Adipose tissue (tissue), 3 donors: ENCODE measurements around the gene CAB39L. TPM values are rescaled to one million over a fixed set of nuclear protein-coding genes. Genes with fewer than 3 reads are reported as not detected.
A peak's percentile ranks its signal among the peaks of the same experiment; 100 is the strongest.

Experiments
- H3K27ac ChIP-seq: one replicate; pipeline ENCODE4 v1.5.1; 2013; ENCODE audit warnings: low read depth, low read length
- WGBS, 3 donors: extraction: QIAGEN DNeasy Blood & Tissue Kit; methylation state at CpG; one replicate each; pipeline ENCODE4 v1.1.7; 2013; 5-methylcytosine and 5-hydroxymethylcytosine counted together
- polyA plus RNA-seq, 3 donors: library from polyadenylated mRNA; stranded (reverse); fragments of 200-250 nt; gene quantifications; one replicate each; pipeline ENCODE4 v1.2.3, GENCODE V29; 2013
- donor health status: healthy with polysubstance abuse.
- donor health status: Bipolar disorder and iron deficiency.
- donor health status: healthy.

CAB39L gene
- polyA plus RNA-seq, 3 donors, result 3.8 to 22.6 (median 6.1) TPM

- WGBS, 3 donors, result 0 to 2% (median 1%) methylated on average over 28 to 29 of the region's 29 CpGs
- no peak overlapping the region for H3K27ac ChIP-seq
These were observed 896 bp upstream of the CAB39L start for GRCh38 chr13:49444524-49445395.

- H3K27ac ChIP-seq, result peak overlapping the region; percentile 24
- whole genome bisulfite sequencing, 3 donors, result 1 to 6% (median 4%) methylated on average over 10 of the region's 10 CpGs
These were observed 534 bp downstream of the CAB39L start for GRCh38 chr13:49443357-49443703.

- WGBS, 3 donors, result 85 to 93% (median 89%) methylated on average over 2 of the region's 2 CpGs
- no peak overlapping the region for H3K27ac ChIP-seq
These were observed 2.0 kb downstream of the CAB39L start for GRCh38 chr13:49441846-49442245.

- H3K27ac ChIP-seq, result no peak overlapping the region
- 94 to 97% (median 96%) methylated on average over 3 of the region's 3 CpGs for WGBS, 3 donors
These were observed 2.6 kb downstream of the CAB39L start for GRCh38 chr13:49441312-49441711.

- no peak overlapping the region for H3K27ac ChIP-seq
- WGBS, 3 donors, result 81 to 88% (median 86%) methylated on average over 2 of the region's 2 CpGs
These were observed 4.3 kb downstream of the CAB39L start for GRCh38 chr13:49439609-49440008.

- no peak overlapping the region for H3K27ac ChIP-seq
- 73 to 89% (median 88%) methylated on average over 7 of the region's 7 CpGs for WGBS, 3 donors
These were observed 6.2 kb downstream of the CAB39L start for GRCh38 chr13:49437705-49438104.

GRCh38 chr13:49436890-49437289, 7.0 kb downstream of the CAB39L start:
- no peak overlapping the region for H3K27ac ChIP-seq
- WGBS, 3 donors, result 53 to 62% (median 61%) methylated on average over 3 of the region's 3 CpGs

- no peak overlapping the region for H3K27ac ChIP-seq
- WGBS, 3 donors, result 61 to 83% (median 65%) methylated on average over 1 of the region's 1 CpG
These were observed 7.9 kb downstream of the CAB39L start for GRCh38 chr13:49435992-49436391.

GRCh38 chr13:49429121-49429520, 14.7 kb downstream of the CAB39L start:
- WGBS, 3 donors, result 94 to 95% (median 95%) methylated on average over 1 of the region's 1 CpG
- H3K27ac ChIP-seq, result no peak overlapping the region

GRCh38 chr13:49428041-49428763, 15.7 kb downstream of the CAB39L start:
- 84 to 95% (median 89%) methylated on average over 2 of the region's 2 CpGs for WGBS, 3 donors
- H3K27ac ChIP-seq, result no peak overlapping the region

- WGBS, 3 donors, result 75 to 77% (median 76%) methylated on average over 7 of the region's 7 CpGs
- no peak overlapping the region for H3K27ac ChIP-seq
These were observed 19.8 kb downstream of the CAB39L start for GRCh38 chr13:49424011-49424560.

GRCh38 chr13:49421391-49421790, 22.5 kb downstream of the CAB39L start:
- WGBS, 3 donors, result 86 to 94% (median 92%) methylated on average over 3 of the region's 3 CpGs
- H3K27ac ChIP-seq, result no peak overlapping the region

GRCh38 chr13:49419276-49419675, 24.6 kb downstream of the CAB39L start:
- 90 to 91% (median 90%) methylated on average over 3 of the region's 3 CpGs for WGBS, 3 donors
- H3K27ac ChIP-seq, result no peak overlapping the region

GRCh38 chr13:49418206-49418605, 25.7 kb downstream of the CAB39L start:
- H3K27ac ChIP-seq, result no peak overlapping the region
- WGBS, 3 donors, result 96 to 100% (median 100%) methylated on average over 1 of the region's 1 CpG

GRCh38 chr13:49417161-49417560, 26.7 kb downstream of the CAB39L start:
- H3K27ac ChIP-seq, result no peak overlapping the region
- WGBS, 3 donors, result 77 to 87% (median 77%) methylated on average over 3 of the region's 3 CpGs

- no peak overlapping the region for H3K27ac ChIP-seq
- 66 to 96% (median 72%) methylated on average over 2 of the region's 2 CpGs for WGBS, 3 donors
These were observed 31.1 kb downstream of the CAB39L start for GRCh38 chr13:49412749-49413148.

- no peak overlapping the region for H3K27ac ChIP-seq
- WGBS, 3 donors, result 93 to 96% (median 94%) methylated on average over 5 of the region's 5 CpGs
These were observed 32.5 kb downstream of the CAB39L start for GRCh38 chr13:49411353-49411752.

- no peak overlapping the region for H3K27ac ChIP-seq
These were observed 33.4 kb downstream of the CAB39L start for GRCh38 chr13:49410477-49410876.

GRCh38 chr13:49410006-49410405, 33.9 kb downstream of the CAB39L start:
- H3K27ac ChIP-seq, result no peak overlapping the region
- 71 to 90% (median 85%) methylated on average over 4 of the region's 4 CpGs for WGBS, 3 donors
